Activated T-cell treated with anti-CD3 and anti-CD28 coated beads, Interleukin-2, amount 50 U/mL, for 48 hours (primary cell): Measurements from ENCODE around the gene RCL1.
"Not testable (repeated sequence)": the region's sequence is repeated elsewhere in the genome, so short reads cannot be mapped to it uniquely, and the experiment has no call there.

Experiments used
- DNase-seq, 2 experiments: peaks; one replicate each; pipeline ENCODE4 v3.0.0-alpha.2; 2020

RCL1 gene

DNA sequence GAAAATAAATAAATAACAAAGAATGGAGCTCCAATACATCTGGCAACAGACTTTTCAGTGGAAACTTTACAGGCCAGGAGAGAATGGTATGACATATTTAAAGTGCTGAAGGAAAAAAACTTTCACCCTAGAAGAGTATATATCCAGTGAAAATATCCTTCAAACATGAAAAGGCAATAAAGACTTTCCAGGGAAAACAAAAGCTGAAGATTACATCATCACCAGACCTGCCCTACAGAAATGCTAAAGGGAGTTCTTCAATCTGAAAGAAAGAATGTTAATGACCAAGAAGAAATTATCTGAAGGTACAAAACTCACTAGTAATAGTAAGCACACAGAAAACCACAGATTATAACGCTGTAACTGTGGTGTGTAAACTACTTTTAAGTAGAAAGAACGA lies 8.3 kb upstream of the RCL1 start:
- DNase-seq, result no peak

DNA sequence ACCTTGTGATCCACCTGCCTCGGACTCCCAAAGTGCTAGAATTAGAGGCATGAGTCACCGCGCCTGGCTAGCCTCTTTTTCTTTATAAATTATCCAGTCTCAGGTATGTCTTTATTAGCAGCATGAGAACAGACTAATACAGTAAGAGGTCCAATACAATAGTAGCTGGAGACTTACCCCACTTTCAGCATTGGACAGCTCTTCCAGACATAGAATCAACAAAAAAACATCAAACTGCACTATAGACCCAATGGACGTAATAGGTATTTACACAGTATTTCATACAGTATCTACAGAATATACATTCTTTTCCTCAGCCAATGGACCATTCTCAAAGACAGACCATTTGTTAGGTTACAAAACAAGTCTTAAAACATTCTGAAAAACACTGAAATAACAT lies 6.1 kb upstream of the RCL1 start:
- DNase-seq, result no peak

DNA sequence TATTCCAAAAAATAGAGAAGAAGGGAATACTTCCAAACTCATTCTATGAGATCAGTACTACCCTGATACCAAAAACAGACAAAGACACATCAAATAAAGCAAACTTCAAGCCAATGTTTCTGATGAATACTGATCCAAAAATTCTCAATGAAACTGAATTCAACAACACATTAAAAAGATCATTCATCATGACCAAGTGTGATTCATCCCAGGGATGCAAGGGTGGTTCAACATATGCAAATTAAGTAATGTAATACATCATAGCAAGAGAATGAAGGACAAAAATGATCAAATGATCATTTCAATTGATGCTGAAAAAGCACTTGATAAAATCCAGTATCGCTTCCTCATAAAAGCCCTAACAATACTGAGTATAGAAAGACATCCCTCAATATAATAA lies 4.9 kb upstream of the RCL1 start:
- no peak for DNase-seq

DNA sequence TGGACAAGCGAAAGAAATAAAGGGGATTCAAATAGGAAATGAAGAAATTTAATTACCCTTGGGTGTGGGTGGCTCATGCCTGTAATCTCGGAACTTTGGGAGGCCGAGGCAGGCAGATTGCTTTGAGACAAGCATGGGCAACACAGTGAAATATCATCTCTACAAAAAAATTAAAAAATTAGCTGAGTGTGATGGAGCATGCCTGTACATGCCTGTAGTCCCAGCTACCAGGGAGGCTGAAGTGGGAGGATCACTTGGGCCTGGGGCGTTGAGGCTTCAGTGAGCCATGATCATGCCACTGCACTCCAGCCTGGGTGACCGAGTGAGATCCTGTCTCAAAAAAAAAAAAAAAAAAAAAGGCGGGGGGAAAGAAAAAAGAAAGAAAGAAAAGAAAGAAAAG lies 4.0 kb upstream of the RCL1 start:
- no peak for DNase-seq

GRCh38 chr9:4792054-4792571 lies 631 bp upstream of the RCL1 start:
- no peak for DNase-seq

GRCh38 chr9:4793459-4794395 lies 983 bp downstream of the RCL1 start:
- DNase-seq, result no peak

DNA sequence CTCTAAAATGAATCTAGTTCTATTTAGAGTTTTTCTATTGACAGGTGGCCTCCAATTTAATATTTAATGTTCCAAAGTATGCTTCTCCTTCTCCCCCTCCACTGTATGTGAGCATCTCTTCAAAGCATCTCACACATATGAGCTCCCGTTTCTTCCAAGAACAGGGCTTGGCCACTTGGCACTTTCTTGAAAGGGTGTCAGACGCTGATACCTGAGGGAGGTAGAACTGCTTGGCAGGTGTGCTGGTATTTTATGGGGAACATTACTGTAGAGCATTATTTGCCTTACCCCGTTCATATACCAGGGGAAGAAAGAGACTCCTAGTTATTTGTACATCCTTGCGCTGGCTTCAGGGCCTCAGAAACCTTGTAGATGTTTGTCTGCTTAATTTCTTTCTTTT lies 1.9 kb downstream of the RCL1 start:
- no peak for DNase-seq

GRCh38 chr9:4795108-4795507 lies 2.4 kb downstream of the RCL1 start:
- not testable (repeated sequence) for DNase-seq

GRCh38 chr9:4796530-4796929 lies 3.8 kb downstream of the RCL1 start:
- DNase-seq, result no peak

DNA sequence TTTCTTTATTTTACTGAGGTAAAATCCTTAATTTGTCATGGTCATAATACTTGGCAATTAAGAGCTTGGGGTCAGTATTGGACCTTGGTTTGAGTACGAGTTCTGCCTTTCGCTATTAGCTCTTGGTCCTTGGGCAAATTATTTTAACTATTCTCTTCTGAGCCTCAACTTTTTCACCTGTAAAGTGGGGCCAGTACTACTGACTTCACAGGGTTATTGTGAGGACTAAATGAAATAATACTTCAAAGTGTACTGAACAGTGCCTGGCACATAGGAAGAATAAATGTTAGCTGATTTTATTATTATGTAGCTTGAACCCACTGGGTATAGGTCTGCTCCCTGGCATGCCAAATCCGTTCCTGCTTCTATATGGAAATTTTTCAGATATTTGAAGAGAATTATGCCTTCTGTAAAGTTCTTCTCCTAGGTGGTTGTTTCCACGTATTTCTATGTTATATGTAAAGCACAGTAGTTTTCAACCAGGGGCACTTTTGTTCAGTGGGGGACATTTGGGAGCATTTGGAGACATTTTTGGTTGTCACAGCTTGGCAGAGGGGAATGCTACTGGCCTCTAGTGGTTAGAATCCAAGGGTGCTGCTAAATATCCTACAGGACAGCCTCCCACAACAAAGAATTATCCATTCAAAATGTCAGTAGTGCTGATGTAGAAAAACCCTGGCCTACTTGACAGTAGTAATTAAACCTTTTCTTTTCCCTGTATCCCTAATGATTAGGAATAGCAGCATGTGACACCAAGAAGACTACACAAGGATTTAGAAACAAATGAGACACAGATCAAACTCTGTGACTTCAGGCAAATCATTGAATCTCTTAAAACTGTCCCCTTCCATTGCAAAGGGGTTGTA lies 4.5 kb downstream of the RCL1 start:
- DNase-seq, result no peak

GRCh38 chr9:4797854-4798150 lies 5.1 kb downstream of the RCL1 start:
- no peak for DNase-seq

DNA sequence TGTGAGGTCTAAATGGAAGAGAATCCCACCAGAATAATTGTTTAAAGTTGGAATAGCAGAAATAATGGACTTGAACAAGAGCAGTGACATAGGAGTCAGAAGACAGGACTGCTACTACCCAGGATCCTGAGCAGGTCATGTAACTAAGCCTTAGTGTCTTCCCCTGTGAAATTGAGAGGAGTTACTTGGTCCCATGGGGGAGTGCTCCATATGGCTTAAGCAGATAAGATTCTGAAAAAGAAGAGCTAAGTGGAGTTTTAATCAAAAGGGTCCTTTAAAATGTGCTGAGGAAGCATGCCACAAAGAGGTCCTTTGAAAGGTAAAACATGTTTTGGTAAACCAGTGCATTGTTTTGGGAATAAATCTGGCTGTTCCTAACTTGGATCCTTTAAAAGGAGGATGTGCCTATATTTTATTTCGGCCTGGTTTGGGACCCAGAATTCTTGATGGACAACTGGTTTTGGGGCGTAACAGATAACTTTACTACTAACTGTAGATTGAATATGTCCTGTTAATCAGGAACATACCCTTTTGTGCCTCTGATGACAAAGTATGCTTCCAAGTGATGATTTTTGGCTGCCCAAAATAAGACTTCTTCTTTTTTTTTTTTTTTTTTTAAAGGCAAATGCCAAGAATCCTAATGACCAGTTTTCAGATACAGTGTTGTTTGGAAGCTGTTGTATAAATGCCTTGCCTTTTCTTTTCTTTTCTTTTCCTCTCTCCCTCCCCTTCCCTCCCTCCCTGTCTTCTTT lies 5.7 kb downstream of the RCL1 start:
- no peak for DNase-seq

DNA sequence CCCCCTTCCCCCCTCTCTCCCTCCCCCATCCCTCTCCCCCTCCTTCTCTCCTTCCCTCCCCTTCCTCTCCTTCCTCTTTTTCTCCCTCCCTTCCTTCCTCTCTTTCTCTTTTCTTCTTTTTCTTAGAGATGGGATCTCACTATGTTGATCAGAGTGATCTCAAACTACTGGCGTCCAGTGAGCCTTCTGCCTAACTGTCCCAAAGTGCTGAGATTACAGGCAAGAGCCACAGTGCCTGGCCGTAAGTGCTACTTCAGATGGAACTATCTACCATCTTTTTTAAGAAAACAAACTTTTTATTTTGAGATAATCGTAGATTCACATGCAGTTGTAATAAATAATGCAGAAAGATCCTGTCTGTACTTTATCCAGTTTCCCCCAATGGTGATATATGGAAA lies 6.3 kb downstream of the RCL1 start:
- DNase-seq, result no peak

DNA sequence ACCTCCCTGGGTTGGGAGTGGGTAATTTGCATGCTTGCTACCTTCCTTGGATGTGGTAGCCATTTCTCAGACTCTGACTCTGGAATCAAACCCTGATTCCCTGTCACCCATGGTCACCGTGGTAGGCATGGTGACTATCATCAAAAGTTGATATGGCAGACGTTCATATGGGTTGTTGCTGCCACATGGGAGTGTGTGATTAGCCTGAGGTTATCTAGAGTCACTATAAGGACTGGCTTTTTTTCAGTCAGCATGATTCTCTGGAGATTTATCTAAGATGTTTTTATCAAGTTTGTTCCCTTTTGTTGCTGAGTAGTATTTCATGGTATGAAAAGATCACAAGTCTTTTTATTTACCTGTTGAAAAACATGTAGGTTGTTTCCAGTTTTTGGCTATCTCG lies 7.0 kb downstream of the RCL1 start:
- no peak for DNase-seq

GRCh38 chr9:4801156-4801555 lies 8.4 kb downstream of the RCL1 start:
- DNase-seq, result no peak

DNA sequence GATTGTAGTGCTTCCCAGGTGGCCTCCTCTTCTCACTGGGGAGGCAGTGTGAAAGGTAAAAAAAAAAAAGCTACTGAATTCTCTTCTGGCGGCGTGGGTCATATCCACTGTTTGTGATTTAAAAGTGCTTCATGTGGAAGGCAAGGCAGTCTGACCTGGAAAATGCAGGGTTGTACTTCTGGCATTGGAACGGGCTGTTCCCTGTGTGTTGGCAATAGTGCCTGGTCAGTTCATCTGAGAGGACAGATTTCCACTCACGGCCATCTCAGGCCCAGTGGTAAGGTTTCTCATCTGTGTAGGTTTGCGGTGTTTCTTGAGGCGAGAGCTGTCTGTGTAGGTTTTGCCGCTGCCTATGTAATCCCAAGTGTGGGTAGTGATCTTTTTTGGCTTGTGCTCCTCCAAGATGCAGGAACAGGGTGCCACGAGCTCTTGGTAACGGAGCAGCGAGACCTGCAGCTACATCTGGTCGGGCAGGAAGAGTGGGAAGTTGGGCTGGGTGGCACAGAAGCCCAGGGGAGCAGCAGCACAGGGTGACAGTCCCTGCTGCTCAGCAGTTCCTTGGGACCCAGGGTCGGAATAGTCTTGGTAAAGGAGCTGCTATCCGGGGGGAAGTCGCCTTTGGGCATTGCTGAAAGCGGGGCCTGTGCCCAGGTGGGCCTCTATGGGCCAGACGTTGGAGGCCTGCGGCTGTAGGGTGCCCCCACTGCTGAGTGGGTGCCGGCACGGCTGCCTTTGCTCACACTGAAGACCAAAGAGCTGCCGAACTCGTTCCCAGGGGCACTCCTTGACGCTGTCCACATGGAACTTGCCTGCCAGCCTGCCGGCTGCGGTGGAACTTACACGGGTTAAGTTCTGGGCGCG lies 11.2 kb downstream of the RCL1 start:
- DNase-seq, result no peak

DNA sequence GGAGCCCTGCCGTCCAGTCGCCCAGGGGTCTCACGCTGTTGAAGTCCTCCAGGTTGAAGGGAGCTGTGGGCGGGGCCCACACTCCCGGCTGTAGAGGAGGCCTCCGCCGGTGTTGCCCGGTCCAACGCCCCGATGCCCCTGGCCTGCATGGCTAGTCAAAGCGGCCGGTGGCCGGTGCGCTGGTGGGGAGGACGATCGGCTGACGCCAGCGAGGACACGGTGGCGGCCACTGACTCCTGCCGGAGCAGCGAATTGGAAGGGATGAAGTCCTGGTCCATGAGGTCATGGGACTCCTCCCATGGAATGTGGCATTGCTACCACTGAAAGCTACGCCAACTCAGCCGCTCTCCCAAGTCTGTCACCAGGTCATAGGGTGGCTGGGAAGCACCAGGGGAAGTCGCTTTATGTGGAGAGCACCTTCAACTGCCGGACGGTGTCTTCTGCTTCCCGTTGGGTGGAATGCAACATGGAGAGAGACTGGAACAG lies 11.8 kb downstream of the RCL1 start:
- DNase-seq, result no peak

- no peak for DNase-seq
Measured at GRCh38 chr9:4805191-4805918, 12.6 kb downstream of the RCL1 start.

- DNase-seq, result no peak
Measured at GRCh38 chr9:4810565-4810964, 17.8 kb downstream of the RCL1 start.

DNA sequence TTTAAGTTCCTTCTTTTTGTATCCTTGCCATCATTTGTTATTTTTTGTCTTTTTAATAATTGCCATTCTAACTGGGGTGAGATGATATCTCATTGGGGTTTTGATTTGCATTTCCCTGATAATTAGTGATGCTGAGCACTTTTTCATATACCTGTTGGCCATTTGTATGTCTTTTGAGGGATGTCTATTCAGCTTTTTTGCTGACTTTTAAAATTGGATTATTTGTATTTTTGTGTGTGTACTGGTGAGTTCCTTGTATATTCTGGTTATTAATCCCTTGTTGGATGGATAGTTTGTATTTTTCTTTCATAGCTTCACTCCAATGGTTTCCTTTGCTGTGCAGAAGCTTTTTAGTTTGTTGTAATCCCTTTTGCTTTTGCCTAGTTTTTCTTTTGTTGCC lies 19.1 kb downstream of the RCL1 start:
- no peak for DNase-seq

DNA sequence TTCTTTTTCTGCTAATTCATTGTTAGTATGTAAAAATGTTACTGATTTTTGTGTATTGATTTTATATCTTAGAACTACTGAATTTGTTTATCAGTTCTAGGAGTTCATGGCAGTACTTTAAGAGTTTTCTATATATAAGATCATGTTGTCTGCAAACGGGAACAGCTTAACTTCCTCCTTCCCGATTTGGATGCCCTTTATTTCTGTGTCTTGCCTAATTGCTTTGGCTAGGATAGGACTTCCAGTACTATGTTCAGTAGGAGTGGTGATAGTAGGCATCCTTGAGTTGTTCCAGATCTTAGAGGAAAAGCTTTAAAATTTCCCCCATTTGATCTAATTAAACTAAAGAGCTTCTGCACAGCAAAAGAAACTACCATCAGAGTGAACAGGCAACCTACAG lies 20.1 kb downstream of the RCL1 start:
- DNase-seq, result no peak
